Activated CD8-positive, alpha-beta memory T cell treated with anti-CD3 and anti-CD28 coated beads, Interleukin-2, amount 50 U/mL, for 1 hour (primary cell): ENCODE results near the gene GZMB.
"Not testable (repeated sequence)": the region's sequence is repeated elsewhere in the genome, so short reads cannot be mapped to it uniquely, and the experiment has no call there.

Experiments
- DNase-seq: peaks from one replicate; pipeline ENCODE4 v3.0.0-alpha.2; 2020; ENCODE audit errors: extremely low read depth

Gene GZMB

GRCh38 chr14:24631749-24632335 is 2.1 kb downstream of the GZMB start:
- no peak for DNase-seq

- no peak for DNase-seq
Measured at GRCh38 chr14:24630872-24631477, 3.0 kb downstream of the GZMB start.

GRCh38 chr14:24630087-24630871 is 3.7 kb downstream of the GZMB start:
- no peak for DNase-seq

GRCh38 chr14:24629521-24629920 is 4.5 kb downstream of the GZMB start:
- no peak for DNase-seq

GRCh38 chr14:24613747-24614146 is 20.2 kb downstream of the GZMB start:
- DNase-seq, result no peak

GRCh38 chr14:24613241-24613640 is 20.7 kb downstream of the GZMB start:
- no peak for DNase-seq

- DNase-seq, result no peak
Measured at GRCh38 chr14:24612196-24612595, 21.8 kb downstream of the GZMB start.

- DNase-seq, result no peak
Measured at GRCh38 chr14:24609655-24610344, 24.2 kb downstream of the GZMB start, which contains the start of gene GZMH. Gene GZMH (minus strand): TSS chr14:24609685. CDS start chr14:24609613, 72 bp downstream.

GRCh38 chr14:24607635-24608514 is 26.1 kb downstream of the GZMB start:
- no peak for DNase-seq

- no peak for DNase-seq
Measured at GRCh38 chr14:24607081-24607480, 26.9 kb downstream of the GZMB start.

- DNase-seq, result no peak
Measured at GRCh38 chr14:24606297-24606696, 27.7 kb downstream of the GZMB start.

- peak; percentile 17 for DNase-seq
Measured at GRCh38 chr14:24605435-24606190, 28.4 kb downstream of the GZMB start.

- no peak for DNase-seq
Measured at GRCh38 chr14:24597403-24597802, 36.6 kb downstream of the GZMB start.

GRCh38 chr14:24595073-24595808 is 38.7 kb downstream of the GZMB start:
- DNase-seq, result no peak

- not testable (repeated sequence) for DNase-seq
Measured at GRCh38 chr14:24591004-24591403, 43.0 kb downstream of the GZMB start.

GRCh38 chr14:24584402-24584801 is 49.6 kb downstream of the GZMB start:
- not testable (repeated sequence) for DNase-seq
